Measurements from ENCODE around the gene SLC16A9. TPM values are rescaled to one million over a fixed set of nuclear protein-coding genes. Genes with fewer than 3 reads are reported as not detected.

The SLC16A9 gene
- total RNA-seq, 3 donors from 2014 or later = 7.2 to 34.9 (median 28.8) TPM

DNA sequence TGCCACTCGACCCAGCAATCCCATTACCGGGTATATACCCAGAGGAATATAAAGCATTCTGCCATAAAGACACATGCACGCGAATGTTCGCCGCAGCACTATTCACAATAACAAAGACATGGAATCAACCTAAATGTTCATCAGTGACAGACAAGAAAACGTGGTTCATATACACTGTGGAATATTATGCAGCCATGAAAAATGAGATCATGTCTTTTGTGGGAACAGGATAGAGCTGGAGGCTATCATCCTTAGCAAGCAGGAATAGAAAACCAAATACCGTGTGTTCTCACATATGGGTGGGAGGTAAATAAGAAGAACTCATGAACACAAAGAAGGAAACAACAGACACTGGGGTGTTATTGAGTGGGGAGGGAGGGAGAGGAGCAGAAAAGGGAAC, 84.7 kb downstream of the SLC16A9 start:
- no peak for TF ChIP-seq CTCF (IDR thresholded peaks at IDR 0.05)
- H3K4me3 ChIP-seq = no peak overlapping the region
- H3K36me3 ChIP-seq (ENCODE audit: low read depth) = no peaks in the 10 kb centered on the region
- no peak for ATAC-seq
- intact Hi-C loops (cut with DNase I, micrococcal nuclease) = loop anchor here (5.0 to 10.0 kb wide), 3 partner anchors 180 to 410 kb away; no protein-coding TSS in a partner anchor
- peaks cover 3% of the 10 kb centered on the region for H3K4me1 ChIP-seq (ENCODE audit: low read depth)
- H3K9me3 ChIP-seq = no peaks in the 10 kb centered on the region
- no peak for DNase-seq

GRCh38 chr10:59624136-59624535, 85.5 kb downstream of the SLC16A9 start:
- ATAC-seq = no peak
- peaks cover 3% of the 10 kb centered on the region for H3K4me1 ChIP-seq (ENCODE audit: low read depth)
- H3K36me3 ChIP-seq (ENCODE audit: low read depth) = no peaks in the 10 kb centered on the region
- DNase-seq = no peak
- no peak overlapping the region for H3K4me3 ChIP-seq
- H3K9me3 ChIP-seq = no peaks in the 10 kb centered on the region
- intact Hi-C loops (cut with DNase I, micrococcal nuclease) = loop anchor here (5.0 to 10.0 kb wide), 3 partner anchors 181 to 411 kb away; no protein-coding TSS in a partner anchor
- TF ChIP-seq CTCF (IDR thresholded peaks at IDR 0.05) = no peak

DNA sequence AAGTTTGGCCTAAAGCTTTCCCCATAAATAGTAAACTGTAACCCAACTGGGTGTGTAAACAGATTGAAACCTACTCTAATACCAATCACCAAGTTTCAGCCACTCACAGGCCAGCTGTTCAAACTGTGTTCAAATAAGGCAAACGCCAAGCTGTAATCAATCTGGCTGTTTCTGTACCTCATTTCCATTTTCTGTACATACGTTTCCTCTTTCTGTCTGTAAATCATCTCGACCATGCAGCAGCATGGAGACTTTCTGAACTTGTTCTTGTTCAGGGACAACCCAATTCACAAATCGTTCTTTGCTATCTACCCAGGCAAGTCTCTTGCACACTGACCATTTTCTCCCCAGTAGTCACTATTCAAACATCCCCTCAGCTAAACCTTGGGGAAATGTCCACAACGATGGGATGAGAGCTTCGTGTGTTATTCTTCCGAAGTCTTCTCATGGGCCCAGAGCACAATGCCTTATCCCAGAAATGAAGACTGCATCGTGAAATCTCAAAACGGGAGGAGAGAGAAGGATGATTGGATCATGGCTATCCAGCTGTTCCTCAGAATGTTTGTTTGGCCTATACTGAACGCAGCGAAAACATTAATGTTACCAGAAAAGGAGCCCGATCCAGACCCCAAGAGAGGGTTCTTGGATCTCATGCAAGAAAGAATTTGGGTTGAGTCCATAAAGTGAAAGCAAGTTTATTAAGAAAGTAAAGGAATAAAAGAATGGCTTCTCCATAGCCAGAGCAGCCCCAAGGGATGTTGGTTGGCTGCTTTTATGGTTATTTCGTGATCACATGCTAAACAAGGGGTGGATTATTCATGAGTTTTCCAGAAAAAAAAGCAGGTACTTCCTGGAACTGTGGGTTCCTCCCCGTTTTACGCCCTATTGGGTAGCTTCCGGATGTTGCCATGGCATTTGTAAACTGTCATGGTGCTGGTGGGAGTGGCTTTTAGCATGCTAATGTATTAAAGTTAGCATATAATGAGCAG, 86.2 kb downstream of the SLC16A9 start:
- TF ChIP-seq CTCF (IDR thresholded peaks at IDR 0.05) = no peak
- H3K36me3 ChIP-seq (ENCODE audit: low read depth) = no peaks in the 10 kb centered on the region
- H3K4me1 ChIP-seq (ENCODE audit: low read depth) = peaks cover 3% of the 10 kb centered on the region
- intact Hi-C loops (cut with DNase I, micrococcal nuclease) = loop anchor here (5.0 to 10.0 kb wide), 3 partner anchors 181 to 411 kb away; no protein-coding TSS in a partner anchor
- no peaks in the 10 kb centered on the region for H3K9me3 ChIP-seq
- no peak for ATAC-seq
- DNase-seq = no peak
- H3K4me3 ChIP-seq = no peak overlapping the region

DNA sequence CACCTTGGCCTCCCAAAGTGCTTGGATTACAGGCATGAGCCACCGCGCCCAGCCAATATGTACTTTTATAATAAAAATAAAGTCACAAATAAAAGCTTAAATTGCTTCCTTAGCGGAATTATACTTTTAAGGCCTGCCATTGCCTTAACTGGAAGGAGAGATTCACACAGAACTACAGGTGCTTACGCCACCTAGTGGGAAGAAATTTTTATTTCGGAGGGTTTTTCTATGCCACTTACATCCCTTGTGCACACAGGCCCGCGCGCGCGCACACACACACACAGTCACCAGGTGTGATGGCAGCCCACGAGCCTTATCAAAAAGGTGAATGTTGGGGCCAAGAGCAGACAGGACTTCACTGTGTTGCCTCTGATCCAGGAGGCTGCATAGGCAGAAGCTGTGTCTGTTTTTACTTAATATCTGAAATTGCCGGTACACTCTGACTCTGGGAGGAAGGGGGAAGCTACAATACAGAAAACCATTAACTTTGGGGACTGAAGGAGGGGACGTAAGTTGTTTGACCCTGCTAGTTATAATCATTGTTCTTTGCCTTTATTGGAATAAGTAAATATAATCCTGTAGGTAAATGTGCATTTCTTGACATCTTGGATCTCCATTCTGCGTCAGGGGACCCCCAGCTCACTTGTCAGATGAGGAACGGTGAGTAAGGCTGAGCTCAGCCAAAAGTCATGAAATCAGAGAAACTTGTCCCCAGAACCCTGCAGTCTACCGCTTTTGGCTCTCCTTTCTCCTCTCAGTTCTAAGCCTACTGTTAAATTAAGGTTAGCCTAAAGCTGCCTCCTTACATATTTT, 87.1 kb downstream of the SLC16A9 start:
- Histone ChIP-seq H3K36me3 (ENCODE audit: low read depth) (no peaks in the 10 kb centered on the region), H3K4me1 (ENCODE audit: low read depth) (peaks cover 3% of the 10 kb centered on the region), H3K4me3 (no peak overlapping the region), H3K9me3 (no peaks in the 10 kb centered on the region)
- DNase-seq (peak; percentile 53 to 77 (median 65)), ATAC-seq (peak; percentile 84)
- TF ChIP-seq CTCF (IDR thresholded peaks at IDR 0.05) = no peak
- intact Hi-C loops (cut with DNase I, micrococcal nuclease) = loop anchor here (5.0 to 10.0 kb wide), 3 partner anchors 182 to 412 kb away; no protein-coding TSS in a partner anchor

DNA sequence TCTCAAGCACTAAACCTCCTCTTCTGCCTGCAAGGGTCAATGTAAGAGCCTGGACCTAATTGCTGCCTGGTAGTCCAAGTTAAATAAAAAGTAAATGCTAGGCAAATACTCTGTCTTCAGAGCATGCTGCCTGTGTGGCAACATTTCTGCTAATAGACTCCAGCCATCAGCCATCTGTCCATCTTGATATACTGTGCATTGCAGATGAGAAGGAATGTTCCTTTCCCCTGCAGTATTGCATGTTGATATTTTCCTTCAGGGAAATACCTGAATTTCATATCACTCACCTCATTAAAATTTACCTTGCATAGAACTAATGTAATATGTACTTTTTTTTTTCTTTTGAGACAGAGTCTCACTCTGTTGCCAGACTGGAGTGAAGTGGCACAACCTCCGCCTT, 87.9 kb downstream of the SLC16A9 start:
- no peaks in the 10 kb centered on the region for H3K36me3 ChIP-seq (ENCODE audit: low read depth)
- ATAC-seq = no peak
- no peaks in the 10 kb centered on the region for H3K9me3 ChIP-seq
- DNase-seq = no peak
- intact Hi-C loops (cut with DNase I, micrococcal nuclease) = loop anchor here (5.0 to 10.0 kb wide), 3 partner anchors 183 to 413 kb away; no protein-coding TSS in a partner anchor
- TF ChIP-seq CTCF (IDR thresholded peaks at IDR 0.05) = no peak
- H3K4me1 ChIP-seq (ENCODE audit: low read depth) = peaks cover 3% of the 10 kb centered on the region
- no peak overlapping the region for H3K4me3 ChIP-seq

Data from mucosa of descending colon (tissue), 3 donors.